ENCODE results near the gene ERCC6L2. TPM values are rescaled to one million over a fixed set of nuclear protein-coding genes. Genes with fewer than 3 reads are reported as not detected.

The ERCC6L2 gene
- total RNA-seq, 1 experiment from 2014 or later = 39.7 TPM

GRCh38 chr9:95891067-95891671, 15.7 kb downstream of the ERCC6L2 start:
- TF ChIP-seq CTCF (IDR thresholded peaks at IDR 0.05) = no peak
- TF ChIP-seq SIN3A (IDR thresholded peaks at IDR 0.05; ENCODE audit: borderline replicate concordance, insufficient read depth, low read depth, low read length) = no peak
- Histone ChIP-seq H3K27me3 (ENCODE audit: control insufficient read depth, insufficient read depth, low read length) (no peaks in the 10 kb centered on the region), H3K4me1 (ENCODE audit: control insufficient read depth, insufficient read depth, low read length) (no peaks in the 10 kb centered on the region), H3K4me3 (ENCODE audit: low read depth in 2 of 2, low read length in 2 of 2) (no peak overlapping the region), H3K9me3 (ENCODE audit: control insufficient read depth, insufficient read depth, low read depth, low read length) (peaks cover 7% of the 10 kb centered on the region; the same call in 1 of the 2 replicates), H3K36me3 (ENCODE audit: control insufficient read depth, insufficient read depth, low read length) (no peaks in the 10 kb centered on the region; the same call in 1 of the 2 replicates), H3K27ac (ENCODE audit: low read length) (no peak overlapping the region)
- intact Hi-C loops (cut with micrococcal nuclease; ENCODE audit: unreplicated experiment) (no loop called here), in situ Hi-C loops (cut with HindIII; ENCODE audit: low pct_unique_long_range_greater_than_20kb, low sequenced_read_pairs) (no loop called here)
- ChIA-PET CTCF (no interaction called here), POLR2A (no interaction called here)
- no TSS peak for BruUV-seq (replicated peaks)
- no peak for ATAC-seq
- DNase-seq (ENCODE audit: low read depth, low spot score) = no peak

GRCh38 chr9:95892690-95893089, 17.2 kb downstream of the ERCC6L2 start:
- no peaks in the 10 kb centered on the region; the same call in 1 of the 2 replicates for H3K36me3 ChIP-seq (ENCODE audit: control insufficient read depth, insufficient read depth, low read length)
- DNase-seq (ENCODE audit: low read depth, low spot score) (no peak), ATAC-seq (no peak)
- intact Hi-C loops (cut with micrococcal nuclease; ENCODE audit: unreplicated experiment) = no loop called here
- H3K4me1 ChIP-seq (ENCODE audit: control insufficient read depth, insufficient read depth, low read length) = no peaks in the 10 kb centered on the region
- CTCF ChIA-PET = no interaction called here
- in situ Hi-C loops (cut with HindIII; ENCODE audit: low pct_unique_long_range_greater_than_20kb, low sequenced_read_pairs) = no loop called here
- no peak overlapping the region for H3K4me3 ChIP-seq (ENCODE audit: low read depth in 2 of 2, low read length in 2 of 2)
- POLR2A ChIA-PET = no interaction called here
- no peaks in the 10 kb centered on the region for H3K27me3 ChIP-seq (ENCODE audit: control insufficient read depth, insufficient read depth, low read length)
- BruUV-seq (replicated peaks) = no TSS peak
- peaks cover 7% of the 10 kb centered on the region; the same call in 1 of the 2 replicates for H3K9me3 ChIP-seq (ENCODE audit: control insufficient read depth, insufficient read depth, low read depth, low read length)
- TF ChIP-seq REST (IDR thresholded peaks at IDR 0.05; ENCODE audit: insufficient read depth in 1 of 2, low read depth in 2 of 2, low read length in 1 of 2) = no peak
- TF ChIP-seq TCF7L2 (IDR thresholded peaks at IDR 0.05; ENCODE audit: low read depth, low read length) = no peak
- no peak for TF ChIP-seq CTCF (IDR thresholded peaks at IDR 0.05)
- no peak for TF ChIP-seq SIN3A (IDR thresholded peaks at IDR 0.05; ENCODE audit: borderline replicate concordance, insufficient read depth, low read depth, low read length)
- no peak for TF ChIP-seq POLR2AphosphoS5 (IDR thresholded peaks at IDR 0.05; ENCODE audit: low read depth, low read length)
- no peak overlapping the region for H3K27ac ChIP-seq (ENCODE audit: low read length)
